ENCODE data around the gene MLXIP.
"Not testable (repeated sequence)": the region's sequence is repeated elsewhere in the genome, so short reads cannot be mapped to it uniquely, and the experiment has no call there.

The MLXIP gene

DNA sequence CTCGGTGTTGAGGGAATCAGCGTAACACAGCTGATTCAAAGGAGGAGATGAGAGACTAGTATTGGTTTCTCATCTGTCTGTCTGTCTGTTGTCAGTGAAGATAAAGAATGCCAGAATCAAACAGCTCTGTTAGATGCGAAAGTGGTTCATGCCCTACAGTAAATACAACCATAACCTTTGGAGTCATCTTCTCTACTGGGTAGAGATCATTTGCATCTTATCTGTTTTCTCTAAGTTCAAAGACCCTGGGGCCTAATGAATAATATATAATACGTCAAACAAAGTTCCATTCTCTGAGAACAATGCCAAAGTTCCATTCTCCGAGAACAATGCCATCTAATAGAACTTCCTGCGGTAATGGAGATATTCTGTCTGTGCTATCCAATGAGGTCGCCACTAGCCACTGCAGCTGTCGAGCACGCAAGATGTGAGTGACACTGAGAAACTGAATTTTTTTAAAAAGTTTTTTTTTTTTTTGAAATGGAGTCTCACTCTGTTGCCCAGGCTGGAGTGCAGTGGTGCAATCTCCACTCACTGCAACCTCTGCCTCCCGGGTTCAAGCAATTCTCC, 88.9 kb downstream of the MLXIP start:
- in situ Hi-C loops (cut with HindIII; ENCODE audit: low sequenced_read_pairs) = no loop called here
- no peak for DNase-seq (ENCODE audit: low read depth, low spot score)
- no peak overlapping the region for H3K4me3 ChIP-seq (ENCODE audit: low read depth, low read length)
- TF ChIP-seq, protein P1, sequence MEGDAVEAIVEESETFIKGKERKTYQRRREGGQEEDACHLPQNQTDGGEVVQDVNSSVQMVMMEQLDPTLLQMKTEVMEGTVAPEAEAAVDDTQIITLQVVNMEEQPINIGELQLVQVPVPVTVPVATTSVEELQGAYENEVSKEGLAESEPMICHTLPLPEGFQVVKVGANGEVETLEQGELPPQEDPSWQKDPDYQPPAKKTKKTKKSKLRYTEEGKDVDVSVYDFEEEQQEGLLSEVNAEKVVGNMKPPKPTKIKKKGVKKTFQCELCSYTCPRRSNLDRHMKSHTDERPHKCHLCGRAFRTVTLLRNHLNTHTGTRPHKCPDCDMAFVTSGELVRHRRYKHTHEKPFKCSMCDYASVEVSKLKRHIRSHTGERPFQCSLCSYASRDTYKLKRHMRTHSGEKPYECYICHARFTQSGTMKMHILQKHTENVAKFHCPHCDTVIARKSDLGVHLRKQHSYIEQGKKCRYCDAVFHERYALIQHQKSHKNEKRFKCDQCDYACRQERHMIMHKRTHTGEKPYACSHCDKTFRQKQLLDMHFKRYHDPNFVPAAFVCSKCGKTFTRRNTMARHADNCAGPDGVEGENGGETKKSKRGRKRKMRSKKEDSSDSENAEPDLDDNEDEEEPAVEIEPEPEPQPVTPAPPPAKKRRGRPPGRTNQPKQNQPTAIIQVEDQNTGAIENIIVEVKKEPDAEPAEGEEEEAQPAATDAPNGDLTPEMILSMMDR (IDR thresholded peaks at IDR 0.05; ENCODE audit: low read depth, low read length) = no peak

DNA sequence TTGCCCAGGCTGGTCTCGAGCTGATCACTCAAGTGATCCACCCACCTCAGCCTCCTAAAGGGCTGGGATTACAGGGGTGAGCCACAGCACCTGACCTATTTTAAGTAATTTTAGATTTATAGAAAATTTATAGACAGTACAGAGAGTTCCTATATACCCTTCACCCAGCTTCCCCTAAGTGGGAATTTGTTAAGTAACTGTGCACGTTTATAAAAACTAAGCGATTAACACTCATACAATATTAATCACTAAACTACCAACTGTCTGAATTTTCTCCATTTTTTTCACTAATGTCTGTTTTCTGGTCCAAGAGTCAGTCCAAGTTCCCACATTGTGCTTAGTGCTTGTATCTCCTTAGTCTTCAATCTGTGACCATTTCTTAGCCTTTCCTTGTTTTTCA, 89.9 kb downstream of the MLXIP start:
- DNase-seq (ENCODE audit: low read depth, low spot score) = no peak
- TF ChIP-seq, protein P1 (IDR thresholded peaks at IDR 0.05; ENCODE audit: low read depth, low read length) = no peak
- in situ Hi-C loops (cut with HindIII; ENCODE audit: low sequenced_read_pairs) = no loop called here
- H3K4me3 ChIP-seq (ENCODE audit: low read depth, low read length) = no peak overlapping the region

DNA sequence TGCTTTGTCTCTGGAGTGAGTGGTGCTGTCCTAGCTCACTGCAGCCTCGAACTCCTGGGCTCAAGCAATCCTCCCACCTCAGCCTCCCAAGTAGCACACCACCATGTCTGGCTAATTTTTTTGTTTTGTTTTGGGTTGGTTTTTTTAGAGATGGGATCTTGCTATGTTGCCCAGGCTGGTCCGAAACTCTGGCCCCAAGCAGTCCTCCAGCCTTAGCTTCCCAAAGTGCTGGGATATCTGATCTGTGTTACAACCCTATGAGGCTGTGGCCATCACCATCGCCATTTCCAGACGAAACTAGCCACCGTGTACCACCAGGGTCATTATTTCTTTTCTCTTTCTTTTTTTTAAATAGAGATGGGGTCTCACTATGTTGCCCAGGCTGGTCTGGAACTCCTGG, 92.8 kb downstream of the MLXIP start:
- in situ Hi-C loops (cut with HindIII; ENCODE audit: low sequenced_read_pairs) = no loop called here
- no peak overlapping the region for H3K4me3 ChIP-seq (ENCODE audit: low read depth, low read length)
- DNase-seq (ENCODE audit: low read depth, low spot score) = no peak
- TF ChIP-seq, protein P1 (IDR thresholded peaks at IDR 0.05; ENCODE audit: low read depth, low read length) = no peak

DNA sequence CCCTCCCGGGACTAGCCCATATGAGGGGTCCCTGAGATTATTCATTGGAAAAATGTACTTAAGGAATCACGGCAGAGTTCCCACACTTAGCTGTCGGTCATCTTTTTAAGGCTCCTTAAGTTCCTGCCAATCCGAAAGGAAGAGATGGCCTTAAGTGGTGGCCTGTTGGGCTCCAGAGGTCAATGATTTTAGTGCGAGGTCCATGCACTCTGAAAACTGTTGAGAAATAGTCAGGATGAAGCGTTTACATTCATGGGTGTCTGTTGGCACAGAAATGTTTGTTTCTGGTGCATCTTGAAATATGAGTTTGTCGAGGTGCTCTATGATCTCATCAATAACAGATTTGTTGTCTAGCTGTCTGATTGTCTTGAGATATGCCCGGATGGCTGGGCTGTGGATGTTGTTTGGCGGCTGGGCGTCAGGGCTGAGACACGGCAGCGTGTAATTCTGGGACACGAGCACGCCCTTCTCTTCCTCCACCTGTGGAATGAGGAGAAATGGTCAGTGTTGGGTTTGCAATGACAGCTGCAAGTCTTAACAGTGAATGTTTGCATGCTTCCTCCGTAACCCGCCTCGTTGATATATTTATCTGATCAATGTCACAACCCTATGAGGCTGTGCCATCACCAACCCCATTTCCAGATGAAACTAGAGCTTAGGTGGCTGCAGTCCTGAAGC, 93.8 kb downstream of the MLXIP start:
- in situ Hi-C loops (cut with HindIII; ENCODE audit: low sequenced_read_pairs) = no loop called here
- DNase-seq (ENCODE audit: low read depth, low spot score) = no peak
- TF ChIP-seq, protein P1 (IDR thresholded peaks at IDR 0.05; ENCODE audit: low read depth, low read length) = no peak
- no peak overlapping the region for H3K4me3 ChIP-seq (ENCODE audit: low read depth, low read length)

DNA sequence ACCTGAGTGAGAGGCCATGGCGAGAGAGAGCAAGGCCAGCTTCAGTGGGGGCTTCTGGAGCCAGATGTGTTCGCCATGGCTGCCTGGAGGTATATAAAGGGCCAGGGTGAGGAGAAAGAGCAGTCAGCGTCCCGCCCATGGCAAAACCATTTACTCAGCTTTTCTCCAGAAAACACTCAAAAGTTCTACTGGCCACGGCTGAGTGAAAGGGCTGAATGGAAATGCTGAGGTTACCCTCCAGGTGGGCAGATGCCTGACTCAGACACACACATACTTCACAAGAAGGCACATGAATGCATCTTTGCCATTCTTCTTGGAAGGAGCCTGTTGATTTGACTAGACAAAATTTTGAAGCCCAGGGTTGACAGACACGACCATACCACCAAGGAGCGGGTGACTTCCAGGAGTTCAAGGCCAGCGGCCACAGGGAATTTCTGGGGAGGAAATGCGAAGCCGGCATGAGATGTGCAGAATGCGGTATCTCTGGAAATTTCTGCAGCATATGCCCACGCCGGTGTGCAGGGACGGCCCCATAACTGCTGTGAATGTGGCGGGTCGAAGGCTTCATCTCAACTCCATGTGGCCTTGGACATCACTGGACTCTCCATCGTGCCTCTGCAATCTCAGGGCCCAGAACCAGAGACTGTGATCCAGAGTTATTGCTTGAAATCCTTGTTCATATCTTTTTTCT, 95.7 kb downstream of the MLXIP start, which contains the start of gene IL31:
TSS of gene IL31 (minus strand) at position 67 of the 691 bp plus-strand sequence. CDS start at position 18, 49 bp downstream.
- H3K4me3 ChIP-seq (ENCODE audit: low read depth, low read length) = no peak within 1 kb of the TSS
- TF ChIP-seq, protein P1 (IDR thresholded peaks at IDR 0.05; ENCODE audit: low read depth, low read length) = no peak
- no peak for DNase-seq (ENCODE audit: low read depth, low spot score)
- in situ Hi-C loops (cut with HindIII; ENCODE audit: low sequenced_read_pairs) = no loop called here

DNA sequence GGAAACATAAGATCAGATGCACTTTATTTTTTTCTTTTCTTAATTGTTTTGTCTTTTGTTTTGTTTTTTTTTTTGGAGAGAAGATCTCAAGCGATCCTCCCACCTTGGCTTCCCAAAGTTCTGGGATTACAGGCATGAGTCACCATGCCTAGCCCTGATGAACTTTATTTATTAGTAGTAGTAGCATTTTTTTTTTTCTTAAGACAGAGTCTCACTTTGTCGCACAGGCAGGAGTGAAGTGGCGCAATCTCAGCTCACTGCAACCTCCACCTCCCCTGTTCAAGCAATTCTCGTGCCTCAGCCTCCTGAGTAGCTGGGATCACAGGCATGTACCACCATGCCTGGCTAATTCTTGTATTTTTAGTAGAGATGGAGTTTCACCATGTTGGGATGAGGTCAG, 97.9 kb downstream of the MLXIP start:
- in situ Hi-C loops (cut with HindIII; ENCODE audit: low sequenced_read_pairs); H3K4me3 ChIP-seq (ENCODE audit: low read depth, low read length); DNase-seq (ENCODE audit: low read depth, low spot score): not testable (repeated sequence)

All from astrocyte of the spinal cord (primary cell).